Smooth muscle cell of the brain vasculature (primary cell): ENCODE results near the gene CPN2.

Experiments
- DNase-seq: peaks from one replicate; pipeline ENCODE4 v3.0.0-alpha.2; 2012; ENCODE audit warnings: low read depth, low spot score

The CPN2 gene

GRCh38 chr3:194294895-194295214, 56.3 kb downstream of the CPN2 start:
- no peak for DNase-seq

DNA sequence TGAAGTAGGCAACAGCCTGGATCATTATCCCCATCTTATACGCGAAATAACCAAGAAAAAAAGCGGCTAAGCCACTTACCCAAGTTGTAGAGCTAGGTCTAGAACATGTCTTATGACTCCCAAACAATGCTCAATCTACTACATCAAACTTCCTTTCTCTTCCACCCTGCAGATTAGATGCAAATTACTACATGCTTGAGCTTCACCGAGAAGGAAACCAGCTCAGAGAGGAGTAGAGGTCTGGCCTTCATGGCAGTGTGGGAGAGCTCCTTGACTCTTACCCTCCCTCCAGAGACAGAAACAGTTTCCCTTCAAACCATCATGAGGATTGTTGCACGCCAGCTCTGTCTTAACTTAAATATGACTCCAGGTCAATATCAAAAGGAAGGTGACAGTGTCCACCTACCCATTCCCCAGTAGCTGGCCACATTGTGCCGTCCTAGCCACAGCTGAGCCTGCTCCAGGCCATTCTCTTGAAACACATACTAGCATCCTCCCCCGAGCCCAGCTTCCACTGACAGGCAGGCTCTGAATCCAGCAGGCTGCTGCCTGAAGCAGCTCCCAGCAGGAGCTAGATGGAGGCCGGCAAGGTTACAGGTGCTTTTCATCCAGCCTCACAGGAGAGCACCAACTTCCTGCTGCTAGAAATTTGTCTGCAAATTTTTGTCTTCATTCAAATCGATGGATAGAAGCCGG, 56.8 kb downstream of the CPN2 start:
- no peak for DNase-seq

DNA sequence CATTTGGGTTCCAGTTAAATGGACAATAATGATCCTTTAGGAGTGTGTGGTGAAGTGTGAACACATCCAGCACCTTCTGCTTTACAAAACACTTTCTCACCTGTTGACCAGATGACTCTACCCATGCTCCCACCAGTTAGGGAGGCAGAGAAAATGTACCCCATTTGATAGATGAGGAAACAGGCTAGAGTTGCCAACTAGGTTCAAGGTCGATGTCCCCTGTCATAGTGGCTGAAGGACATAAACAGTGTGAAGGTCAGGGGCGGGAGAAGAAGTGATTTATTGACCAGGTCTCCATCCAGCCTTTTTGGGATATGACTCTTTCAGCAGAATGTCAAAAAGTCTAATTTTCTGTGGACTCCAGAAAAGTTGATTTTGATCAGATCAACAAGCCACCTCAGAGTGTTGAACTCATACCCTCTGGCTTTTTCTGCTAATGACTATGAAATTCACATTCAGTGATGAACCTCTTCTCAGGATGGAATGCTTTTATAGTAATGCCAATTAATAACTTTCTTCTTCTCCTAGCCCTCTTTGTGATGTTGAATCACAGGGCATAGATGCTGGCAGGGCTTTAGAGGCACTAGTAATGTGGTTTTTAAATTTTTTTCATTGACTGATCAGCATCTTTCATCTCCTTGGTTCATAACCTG, 57.5 kb downstream of the CPN2 start:
- DNase-seq = no peak

GRCh38 chr3:194292331-194292730, 58.8 kb downstream of the CPN2 start:
- DNase-seq = no peak
